Stimulated activated CD4-positive, alpha-beta T cell treated with anti-CD3 and anti-CD28 coated beads, Interleukin-4, amount 100 ng/mL, for 1 hour (primary cell): ENCODE data around the gene CCDC171.
"Not testable (repeated sequence)": the region's sequence is repeated elsewhere in the genome, so short reads cannot be mapped to it uniquely, and the experiment has no call there.

ENCODE experiments used
- DNase-seq: peaks from one replicate; pipeline ENCODE4 v3.0.0-alpha.2; 2020

The CCDC171 gene

DNA sequence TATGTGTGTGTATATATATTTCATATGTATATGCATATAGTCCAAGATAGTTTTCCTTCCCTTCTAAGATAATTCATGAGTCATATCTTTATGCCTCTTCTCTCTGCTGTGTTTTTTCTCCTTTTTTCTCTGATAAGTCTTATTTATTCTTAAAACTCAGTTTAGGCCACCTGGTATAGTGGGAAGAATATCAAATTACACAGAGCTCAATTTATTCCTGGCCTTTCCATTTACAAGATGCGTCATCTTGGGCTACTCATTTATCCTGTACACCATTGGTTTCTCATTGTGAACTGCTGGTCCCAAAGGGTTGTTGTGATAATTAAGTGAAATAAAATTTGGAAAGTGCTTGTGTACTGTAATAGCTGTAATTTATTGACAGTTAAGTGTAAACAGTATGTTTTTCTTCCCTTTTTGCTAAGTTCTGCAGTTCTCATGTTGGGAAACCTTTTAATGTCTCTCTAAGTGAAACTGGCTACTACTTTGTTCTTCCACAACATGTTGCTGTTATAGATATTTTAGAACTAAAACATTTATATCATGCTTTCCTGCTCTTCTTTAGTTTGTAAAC lies 19.4 kb downstream of the CCDC171 start:
- DNase-seq, result no peak

DNA sequence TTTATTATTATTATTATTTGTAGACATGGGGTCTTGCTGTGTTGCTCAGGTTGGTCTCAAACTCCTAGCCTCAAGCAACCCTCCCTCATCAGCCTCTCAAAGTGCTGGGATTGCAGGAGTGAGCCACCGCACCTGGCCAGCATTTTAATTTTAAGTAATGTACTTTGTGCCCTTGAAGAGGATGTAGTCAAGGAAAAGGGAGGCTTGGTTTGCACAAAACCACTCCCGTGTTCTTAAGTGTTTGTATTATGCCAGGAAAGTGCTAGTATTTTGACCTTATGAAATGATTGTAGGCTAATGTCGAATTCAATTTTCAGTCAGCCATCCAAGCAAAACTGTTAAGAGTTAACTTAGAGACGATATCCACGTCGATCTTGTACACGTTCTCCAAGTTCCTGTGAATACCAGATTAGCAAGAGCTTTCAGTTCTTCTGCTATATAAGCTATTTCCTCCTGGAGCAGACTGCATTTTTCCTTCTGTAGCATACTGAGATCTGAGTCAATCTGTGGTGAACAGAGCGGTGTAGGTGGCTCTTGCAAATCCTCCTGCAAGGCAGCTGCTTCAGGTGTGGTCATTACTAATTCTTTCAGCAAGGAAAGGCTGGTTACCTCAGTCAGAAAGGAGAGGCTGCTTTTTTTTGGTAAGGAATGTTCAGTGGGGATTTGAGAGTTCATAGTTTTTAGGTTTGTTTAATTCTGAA lies 23.7 kb downstream of the CCDC171 start:
- no peak for DNase-seq

DNA sequence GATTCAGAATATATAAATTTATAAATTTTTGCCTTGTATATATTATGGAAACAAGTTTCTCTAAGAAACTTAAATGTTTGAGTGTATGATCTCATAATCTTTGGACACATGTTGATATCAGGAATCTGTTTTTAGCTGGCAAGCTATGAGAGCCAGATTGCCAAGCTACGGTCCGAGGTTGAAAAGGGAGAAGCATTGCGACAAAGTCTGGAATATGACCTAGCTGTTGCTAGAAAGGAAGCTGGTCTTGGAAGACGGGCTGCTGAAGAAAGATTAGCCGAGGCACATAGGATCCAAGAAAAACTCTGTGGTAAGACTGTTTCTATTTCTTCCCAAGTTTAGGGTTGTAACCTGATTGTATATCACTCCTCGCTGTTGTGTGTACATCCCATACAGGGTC lies 25.9 kb downstream of the CCDC171 start:
- DNase-seq, result no peak

DNA sequence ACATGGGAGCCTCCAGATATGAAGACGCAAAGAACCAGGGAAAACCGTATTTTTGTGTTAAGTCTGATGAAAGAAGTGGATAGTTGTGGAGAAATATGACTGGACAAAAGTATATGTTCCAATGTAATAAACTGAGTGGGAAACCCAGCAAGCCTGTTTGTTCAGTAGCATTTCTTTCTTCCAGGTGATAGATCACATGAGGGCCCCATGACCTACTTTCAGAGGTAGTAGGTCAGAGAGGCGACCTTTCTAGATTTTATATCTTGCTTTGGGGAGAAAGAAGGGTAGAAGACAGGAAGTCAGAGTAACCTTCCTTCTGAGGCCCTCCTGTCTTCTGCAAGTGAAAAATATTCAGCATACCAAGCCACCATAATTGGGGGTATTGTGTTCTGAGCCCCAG lies 31.5 kb downstream of the CCDC171 start:
- no peak for DNase-seq

DNA sequence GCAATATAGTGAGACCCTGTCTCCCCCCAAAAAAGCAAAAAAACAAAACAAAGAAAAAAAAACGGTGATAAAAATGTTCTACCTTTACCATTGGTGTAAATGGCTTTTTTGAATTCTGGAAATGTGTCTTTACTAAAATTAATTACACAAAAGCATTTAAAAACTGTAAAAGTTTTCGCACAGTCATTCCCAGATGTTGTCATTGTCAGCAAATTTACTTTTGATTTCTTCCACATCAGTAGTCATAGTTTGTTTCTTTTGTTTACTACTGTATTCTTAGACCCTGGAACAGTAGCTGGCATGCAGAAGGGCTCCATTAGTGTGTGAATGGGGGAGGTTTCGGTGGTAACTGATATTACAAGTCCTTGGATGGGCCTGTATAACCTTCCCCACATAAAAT lies 39.5 kb downstream of the CCDC171 start:
- no peak for DNase-seq

DNA sequence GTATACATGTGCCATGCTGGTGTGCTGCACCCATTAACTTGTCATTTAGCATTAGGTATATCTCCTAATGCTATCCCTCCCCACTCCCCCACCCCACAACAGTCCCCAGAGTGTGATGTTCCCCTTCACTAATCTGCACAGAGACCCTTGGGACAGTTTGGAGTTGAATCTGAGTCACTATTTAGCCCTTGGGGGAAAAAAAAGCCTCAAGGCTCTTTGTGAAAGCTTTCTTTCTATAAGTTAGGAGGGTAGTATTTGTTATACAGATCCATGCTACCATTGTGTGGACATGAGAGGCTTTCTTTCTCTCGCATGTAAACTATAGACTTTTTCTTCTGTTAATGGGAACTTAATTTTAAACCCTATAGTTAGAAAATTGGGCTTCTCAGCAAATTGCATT lies 40.1 kb downstream of the CCDC171 start:
- not testable (repeated sequence) for DNase-seq

DNA sequence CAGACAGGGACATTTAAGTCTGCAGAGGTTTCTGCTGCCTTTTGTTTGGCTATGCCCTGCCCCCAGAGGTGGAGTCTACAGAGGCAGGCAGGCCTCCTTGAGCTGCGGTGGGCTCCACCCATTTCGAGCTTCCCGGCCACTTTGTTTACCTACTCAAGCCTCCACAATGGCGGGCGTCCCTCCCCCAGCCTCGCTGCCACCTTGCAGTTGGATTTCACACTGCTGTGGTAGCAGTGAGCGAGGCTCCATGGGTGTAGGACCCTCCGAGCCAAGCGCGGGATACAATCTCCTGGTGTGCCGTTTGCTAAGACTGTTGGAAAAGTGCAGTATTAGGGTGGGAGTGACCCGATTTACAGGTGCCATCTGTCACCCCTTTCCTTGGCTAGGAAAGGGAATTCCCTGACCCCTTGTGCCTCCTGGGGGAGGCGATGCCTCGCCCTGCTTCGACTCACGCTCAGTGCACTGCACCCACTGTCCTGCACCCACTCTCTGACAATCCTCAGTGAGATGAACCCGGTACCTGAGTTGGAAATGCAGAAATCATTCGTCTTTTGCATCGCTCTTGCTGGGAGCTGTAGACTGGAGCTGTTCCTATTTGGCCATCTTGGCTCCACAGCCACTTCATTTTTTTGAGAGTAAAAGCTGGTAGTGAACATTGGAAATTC lies 48.0 kb downstream of the CCDC171 start:
- DNase-seq, result not testable (repeated sequence)

DNA sequence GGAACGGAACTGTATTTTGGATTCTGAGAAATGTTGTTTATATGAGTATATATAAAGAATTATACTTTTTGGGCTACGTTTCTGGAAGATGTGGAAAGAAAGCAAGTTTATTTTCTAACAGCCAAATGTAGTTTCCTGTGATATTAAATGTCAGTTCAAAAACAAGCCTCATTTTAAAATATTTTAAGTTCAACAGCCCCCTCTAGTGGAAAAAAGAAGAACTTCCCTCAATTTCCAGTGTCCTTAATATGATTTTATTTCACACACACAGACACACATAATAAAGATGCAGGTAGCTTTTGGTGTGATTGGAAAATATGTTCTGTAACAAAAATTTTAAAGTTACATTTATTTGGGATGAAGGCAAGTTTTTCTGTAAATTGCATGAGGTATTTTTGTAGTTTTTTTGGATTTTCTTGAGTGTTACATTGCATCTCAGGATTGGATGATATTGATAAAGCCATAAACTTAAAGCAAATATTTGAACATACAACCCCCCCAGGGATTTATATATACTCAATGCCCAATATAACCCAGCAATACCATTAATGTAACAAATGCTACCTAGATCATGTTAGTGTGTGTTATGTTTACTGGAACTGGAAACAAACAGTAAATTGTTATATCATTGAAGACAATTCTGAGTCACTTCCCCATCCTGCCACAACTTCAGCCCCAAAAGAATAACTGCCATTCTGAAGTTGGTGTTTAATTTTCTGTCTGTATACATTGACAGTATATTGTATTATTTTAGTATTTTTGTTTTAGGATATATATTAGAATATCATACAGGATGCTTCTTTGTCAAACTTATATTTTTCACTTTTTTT lies 54.0 kb downstream of the CCDC171 start:
- DNase-seq, result no peak

DNA sequence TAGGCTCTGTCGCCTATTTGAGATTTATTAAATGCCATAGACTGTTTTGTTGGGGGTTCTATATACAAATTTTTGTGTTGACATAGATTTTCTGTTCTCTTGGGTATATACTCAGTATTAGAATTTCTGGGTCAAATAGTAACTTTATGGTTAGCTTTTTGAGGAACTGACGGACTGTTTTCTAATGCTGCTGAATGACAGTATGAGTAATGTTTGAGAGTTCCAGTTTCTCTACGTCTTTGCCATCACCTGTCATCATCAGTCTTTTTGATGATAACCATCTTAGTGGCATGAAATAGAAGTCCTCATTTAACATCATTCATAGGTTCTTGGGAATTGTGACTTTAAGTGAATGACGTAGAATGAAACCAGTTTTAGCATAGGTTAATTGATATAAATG lies 60.1 kb downstream of the CCDC171 start:
- DNase-seq, result no peak

DNA sequence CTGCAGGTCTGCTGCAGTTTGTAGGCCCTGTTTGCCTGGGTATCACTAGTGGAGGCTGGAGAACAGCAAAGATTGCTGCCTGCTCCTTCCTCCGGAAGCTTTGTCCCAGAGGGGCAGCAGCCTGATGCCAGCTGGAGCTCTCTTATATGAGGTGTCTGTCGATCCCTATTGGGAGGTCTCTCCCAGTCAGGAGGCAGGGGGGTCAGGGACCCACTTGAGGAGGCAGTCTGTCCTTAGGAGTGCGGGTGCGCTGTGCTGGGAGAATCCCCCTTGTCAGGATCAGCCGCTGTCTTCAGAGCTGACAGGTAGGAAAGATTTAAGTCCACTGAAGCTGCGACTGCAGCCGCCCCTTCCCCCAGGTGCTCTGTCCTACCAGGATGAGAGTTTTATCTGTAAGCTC lies 64.9 kb downstream of the CCDC171 start:
- DNase-seq, result no peak

DNA sequence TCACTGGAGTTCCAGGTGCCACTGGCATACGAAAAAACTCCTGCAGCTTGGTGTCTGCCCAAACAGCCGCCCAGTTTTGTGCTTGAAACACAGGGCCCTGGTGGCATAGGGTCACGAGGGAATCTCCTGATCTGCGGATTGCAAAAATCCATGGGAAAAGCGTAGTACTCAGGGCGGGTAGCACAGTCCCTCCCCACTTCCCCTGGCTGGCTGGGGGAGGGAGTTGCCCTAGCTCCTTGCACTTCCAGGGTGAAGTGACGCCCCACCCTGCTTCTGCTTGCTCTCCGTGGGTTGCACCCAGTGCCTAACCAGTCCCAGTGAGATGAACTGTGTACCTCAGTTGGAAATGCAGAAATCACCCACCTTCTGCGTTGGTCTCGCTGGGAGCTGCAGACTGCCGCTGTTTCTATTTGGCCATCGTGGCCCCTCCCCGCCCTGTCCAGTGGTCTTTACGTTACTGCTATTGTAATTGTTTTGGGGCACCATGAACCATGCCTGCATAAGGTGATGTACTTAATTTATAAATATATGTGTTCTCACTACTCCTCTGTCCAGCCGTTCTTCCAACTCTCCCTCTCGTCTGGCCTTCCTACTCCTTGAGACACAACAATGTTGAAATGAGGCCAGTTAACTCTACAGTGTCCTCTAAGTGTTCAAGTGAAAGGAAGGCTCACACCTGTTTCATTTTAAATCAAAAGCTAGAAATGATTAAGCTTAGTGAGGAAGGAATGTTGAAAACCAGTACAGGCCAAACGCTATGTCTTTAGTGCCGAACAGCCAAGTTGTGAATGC lies 65.9 kb downstream of the CCDC171 start:
- no peak for DNase-seq

DNA sequence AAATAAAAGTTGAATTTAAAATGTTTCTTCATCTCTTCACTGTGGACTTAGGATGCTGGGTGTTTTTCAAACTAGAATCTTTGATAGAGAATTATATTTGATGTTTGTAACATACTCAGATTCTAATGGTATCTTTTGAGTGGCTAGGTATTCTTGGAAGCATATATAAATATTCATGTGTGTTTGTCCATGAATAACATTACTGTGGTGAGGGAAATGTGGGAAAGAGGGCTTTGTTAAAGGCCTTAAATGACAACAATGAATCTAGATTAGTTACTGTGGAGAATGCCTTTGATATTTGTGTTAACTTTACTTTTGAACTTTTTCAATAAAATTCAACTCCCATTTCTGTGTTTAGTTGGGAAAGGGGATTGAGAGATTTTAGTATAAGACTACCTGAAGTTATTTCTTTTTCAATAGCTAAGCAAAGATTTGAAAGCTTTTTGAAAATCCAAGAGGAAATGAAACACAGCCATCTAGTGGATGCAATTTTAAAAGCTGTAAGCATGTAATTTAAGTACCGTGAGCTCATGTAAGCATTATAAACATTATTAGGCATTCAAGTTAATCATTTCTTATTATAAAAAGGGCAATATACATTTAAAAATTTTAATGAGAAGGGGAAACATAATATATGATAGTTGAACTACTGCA lies 69.6 kb downstream of the CCDC171 start:
- no peak for DNase-seq

DNA sequence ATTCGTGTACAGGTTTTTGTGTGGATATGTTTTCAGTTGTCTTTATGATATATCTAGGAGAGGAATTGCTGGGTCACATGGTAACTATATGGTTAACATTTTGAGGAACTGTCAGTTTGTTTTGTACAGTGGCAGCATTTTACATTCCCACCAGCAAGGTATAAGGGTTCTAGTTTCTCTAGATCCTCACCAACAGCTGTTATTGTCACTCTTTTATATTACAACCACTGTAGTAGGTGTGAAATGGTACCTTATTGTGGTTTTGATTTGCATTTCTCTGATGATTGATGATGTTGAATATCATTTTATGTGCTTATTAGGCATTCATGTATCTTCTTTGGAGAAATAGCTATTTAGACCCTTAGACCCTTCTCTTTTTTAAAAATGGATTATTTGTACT lies 82.9 kb downstream of the CCDC171 start:
- DNase-seq, result no peak

DNA sequence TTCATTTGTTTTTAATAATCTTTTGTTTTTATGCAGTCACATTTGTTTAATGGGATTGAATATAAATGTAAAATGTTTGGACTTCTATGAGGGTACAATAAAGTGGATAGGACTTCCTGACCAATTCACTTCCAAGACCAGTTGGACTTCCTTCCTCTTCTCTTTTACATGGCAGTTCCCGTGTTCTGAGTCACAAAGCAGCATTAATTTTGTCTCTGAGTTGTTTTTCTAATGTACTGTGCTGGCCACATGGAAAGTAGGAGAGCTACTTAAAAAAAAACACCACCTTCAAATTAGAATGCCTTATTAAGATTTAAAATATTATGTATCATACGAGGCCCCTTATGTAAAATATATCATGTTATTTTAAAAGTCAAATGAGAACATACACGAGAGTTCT lies 87.3 kb downstream of the CCDC171 start:
- no peak for DNase-seq

DNA sequence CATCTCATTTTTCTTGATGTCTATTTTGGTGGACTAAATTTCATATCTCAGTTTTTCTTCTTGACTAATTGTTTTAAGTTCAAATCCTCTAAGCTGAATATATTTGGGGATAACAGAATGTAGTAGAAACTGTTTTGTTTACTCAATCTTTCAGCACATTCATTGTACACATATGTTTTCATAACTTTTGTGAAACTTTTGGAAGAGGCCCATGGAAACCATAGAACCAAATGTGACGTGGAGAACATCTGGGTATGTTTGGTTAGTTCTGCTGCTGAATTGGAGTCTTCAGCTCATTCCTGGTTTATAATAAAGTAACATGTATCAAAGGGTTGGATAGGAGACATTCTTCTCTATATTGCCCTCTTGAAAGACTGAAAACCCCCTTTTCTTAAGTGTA lies 88.4 kb downstream of the CCDC171 start:
- no peak for DNase-seq

DNA sequence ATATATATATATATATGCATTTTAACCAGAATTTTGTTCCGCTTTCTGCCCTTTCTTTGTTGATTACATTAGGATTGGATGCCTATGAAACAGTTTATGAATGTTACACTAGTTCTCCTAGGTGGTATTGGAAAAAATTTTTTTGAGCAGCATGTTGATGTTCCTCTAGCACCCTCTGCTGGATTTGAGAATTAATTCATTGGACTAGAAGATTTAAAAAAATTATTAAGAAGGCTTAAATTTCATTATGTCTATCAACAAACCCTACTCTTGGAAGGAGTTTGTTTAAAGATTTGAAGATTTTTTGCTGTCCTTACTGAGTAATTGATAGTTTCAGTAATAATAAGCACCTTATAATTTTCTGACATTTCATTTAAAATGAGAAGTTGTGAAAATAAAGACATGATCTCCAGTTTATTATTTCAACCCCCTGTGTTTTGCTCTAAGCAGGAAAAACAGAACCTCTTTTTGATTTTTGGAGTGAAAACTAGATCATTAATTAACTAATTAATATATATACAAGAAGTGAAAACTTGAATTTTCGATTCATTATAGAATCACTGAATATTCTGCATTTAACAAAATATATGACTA lies 89.6 kb downstream of the CCDC171 start:
- DNase-seq, result no peak

DNA sequence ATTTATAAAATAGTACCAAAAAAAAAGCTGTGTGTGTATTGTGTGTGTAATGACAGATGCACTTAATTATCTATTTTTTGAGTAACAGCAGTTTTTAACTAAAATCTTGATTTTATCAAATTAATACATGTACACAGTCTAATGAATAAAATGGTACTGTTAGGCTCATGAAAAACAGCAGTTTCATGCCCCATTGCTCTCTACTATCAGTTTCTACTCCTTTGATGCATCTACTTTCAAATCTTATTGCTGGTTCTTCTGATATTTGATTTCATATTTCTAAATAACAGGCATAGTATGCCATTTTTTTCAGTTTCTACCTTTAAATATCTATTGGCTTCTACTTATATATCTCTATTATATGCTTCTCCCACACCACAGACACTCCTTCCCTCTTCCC lies 117.4 kb downstream of the CCDC171 start:
- no peak for DNase-seq

DNA sequence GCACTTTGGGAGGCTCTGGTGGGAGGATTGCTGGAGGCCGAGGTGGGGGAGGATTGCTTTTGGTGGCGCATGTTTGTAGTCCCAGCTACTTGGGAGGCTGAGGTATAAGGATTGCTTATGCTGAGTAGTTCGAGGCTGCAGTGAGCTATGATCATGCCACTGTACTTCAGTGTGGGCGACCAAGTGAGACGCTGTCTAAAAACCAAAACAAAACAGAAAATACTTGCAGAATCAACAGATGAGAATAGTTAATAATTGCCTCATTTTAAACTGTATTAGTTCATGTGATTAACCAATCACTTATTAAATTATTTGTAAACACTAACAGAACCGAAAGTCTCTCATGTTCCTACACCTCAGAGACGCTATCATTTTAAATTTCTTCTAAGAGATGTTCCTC lies 118.1 kb downstream of the CCDC171 start:
- no peak for DNase-seq

DNA sequence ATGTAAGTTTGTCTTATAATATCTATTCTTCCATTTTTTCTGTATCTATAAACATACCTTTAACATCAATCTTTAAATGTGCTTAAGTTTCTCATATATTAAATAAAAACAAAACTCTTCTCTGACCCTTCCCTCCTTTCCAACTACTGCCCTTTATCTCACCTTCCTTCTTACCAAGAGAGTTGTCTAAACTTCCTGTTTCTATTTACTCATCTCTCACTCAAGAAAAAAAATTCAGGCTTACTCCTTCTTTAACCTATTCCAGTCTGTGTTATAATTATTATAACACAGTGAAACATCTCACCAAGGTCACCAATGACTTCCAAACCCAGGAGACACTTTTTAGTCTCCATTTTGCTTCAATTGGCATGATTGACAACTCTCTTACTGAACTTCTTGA lies 140.9 kb downstream of the CCDC171 start:
- no peak for DNase-seq

DNA sequence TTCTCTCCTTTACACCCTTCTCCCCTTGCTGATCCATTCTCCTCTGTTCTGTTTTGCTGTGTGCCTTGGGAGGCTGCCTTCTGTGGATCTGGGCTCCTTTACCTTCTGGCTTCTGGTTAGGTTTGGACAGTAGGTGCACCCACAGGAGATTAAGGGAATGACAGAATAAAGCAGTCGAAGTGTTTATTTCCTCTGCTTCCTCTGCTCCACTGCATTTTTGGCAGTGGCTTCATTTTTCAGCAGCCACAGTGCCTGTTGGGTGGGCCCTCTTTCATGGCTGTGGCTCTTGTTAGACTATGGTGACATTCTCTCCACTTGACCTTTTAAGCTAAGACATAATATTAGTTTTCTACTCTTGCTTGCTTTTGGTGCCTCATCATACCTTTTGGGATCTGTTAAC lies 144.1 kb downstream of the CCDC171 start:
- DNase-seq, result no peak

DNA sequence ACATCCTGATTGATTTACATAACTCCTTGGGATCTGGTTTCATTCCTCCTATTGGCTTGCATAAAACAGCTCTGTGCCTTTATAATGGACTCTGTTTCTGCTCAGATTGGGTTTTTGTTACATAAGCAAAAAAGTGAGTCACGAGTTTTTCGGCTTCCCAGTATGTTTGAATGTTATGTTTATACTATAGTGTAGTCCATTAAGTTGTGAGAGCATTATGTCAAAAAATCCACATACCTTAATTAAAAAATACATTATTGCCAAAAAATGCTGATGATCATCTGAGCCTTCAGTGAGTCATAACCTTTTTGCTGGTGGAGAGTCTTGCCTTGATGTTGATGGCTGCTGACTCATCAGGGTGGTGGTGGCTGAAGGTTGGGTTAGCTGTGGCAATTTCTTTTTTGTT lies 144.6 kb downstream of the CCDC171 start:
- DNase-seq, result no peak
